Nephron (organoid): ENCODE results near the gene ROBO3.

ENCODE experiments used
- H3K27ac Mint-ChIP-seq, 3 experiments: 2 replicates each; pipeline ENCODE4 v1.8.0; 2020; ENCODE audit warnings: mixed read lengths in 3 of 3, mild to moderate bottlenecking in 2 of 3, moderate library complexity in 1 of 3
- H3K27me3 Mint-ChIP-seq: 2 replicates; pipeline ENCODE4 v1.8.0; 2021; ENCODE audit warnings: low read depth, mild to moderate bottlenecking, moderate library complexity, mixed read lengths
- H3K36me3 Mint-ChIP-seq: 2 replicates; pipeline ENCODE4 v1.8.0; 2020; ENCODE audit warnings: low read depth, mixed read lengths
- H3K4me1 Mint-ChIP-seq: 2 replicates; pipeline ENCODE4 v1.8.0; 2020; ENCODE audit warnings: mixed read lengths
- H3K4me3 Mint-ChIP-seq, 3 experiments: 2 replicates each; pipeline ENCODE4 v1.8.0; 2020; ENCODE audit warnings: mild to moderate bottlenecking in 3 of 3, mixed read lengths in 3 of 3, moderate library complexity in 2 of 3
- H3K9me3 Mint-ChIP-seq: 2 replicates; pipeline ENCODE4 v1.8.0; 2020; ENCODE audit warnings: mixed read lengths
- TF ChIP-seq, protein P1 (sequence below), 3 experiments: fragments of 200-600 bp; sonication (generic); IDR thresholded peaks; one replicate each; pipeline ENCODE4 v1.5.0; 2021; ENCODE audit warnings: antibody characterized with exemption in 3 of 3; ENCODE audit not compliant: unreplicated experiment in 3 of 3

The ROBO3 gene

DNA sequence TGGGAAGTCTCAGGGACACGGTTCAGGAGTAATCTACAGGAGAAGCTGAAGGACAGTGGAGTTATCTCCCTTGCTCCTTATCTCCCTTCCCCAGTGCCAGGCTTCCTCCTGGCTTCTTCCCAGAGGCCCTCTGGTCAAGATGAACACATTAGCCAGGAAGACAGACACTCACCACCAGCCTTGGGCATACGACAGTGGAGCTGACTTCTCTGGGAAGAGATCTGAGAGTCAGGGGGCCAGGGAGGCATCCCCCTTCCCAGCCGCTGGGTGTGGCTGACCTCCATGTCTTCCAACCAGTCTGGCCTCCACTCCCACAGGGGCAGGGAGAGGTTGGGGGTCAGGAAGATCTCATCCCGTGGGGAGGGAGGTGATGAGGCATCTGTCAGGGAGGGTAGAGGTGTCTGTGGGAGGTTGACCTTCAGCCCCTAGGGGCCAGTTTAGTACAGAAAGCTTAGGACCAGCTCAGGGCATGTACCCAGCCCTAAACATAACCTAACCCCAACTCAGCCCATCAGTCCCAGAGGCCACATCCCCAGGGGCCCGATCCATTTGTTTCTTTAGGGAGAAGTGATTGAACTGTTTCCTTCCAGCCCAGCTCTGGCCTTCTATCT, 19.7 kb downstream of the ROBO3 start:
- Mint-ChIP-seq H3K27ac (no peak overlapping the region), H3K27me3 (peaks cover 10% of the 10 kb centered on the region), H3K4me3 (no peak overlapping the region), H3K4me1 (peaks cover 49% of the 10 kb centered on the region), H3K9me3 (no peaks in the 10 kb centered on the region), H3K36me3 (no peaks in the 10 kb centered on the region)
- TF ChIP-seq, protein P1, sequence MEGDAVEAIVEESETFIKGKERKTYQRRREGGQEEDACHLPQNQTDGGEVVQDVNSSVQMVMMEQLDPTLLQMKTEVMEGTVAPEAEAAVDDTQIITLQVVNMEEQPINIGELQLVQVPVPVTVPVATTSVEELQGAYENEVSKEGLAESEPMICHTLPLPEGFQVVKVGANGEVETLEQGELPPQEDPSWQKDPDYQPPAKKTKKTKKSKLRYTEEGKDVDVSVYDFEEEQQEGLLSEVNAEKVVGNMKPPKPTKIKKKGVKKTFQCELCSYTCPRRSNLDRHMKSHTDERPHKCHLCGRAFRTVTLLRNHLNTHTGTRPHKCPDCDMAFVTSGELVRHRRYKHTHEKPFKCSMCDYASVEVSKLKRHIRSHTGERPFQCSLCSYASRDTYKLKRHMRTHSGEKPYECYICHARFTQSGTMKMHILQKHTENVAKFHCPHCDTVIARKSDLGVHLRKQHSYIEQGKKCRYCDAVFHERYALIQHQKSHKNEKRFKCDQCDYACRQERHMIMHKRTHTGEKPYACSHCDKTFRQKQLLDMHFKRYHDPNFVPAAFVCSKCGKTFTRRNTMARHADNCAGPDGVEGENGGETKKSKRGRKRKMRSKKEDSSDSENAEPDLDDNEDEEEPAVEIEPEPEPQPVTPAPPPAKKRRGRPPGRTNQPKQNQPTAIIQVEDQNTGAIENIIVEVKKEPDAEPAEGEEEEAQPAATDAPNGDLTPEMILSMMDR (IDR thresholded peaks at IDR 0.05; ENCODE audit: unreplicated experiment in 3 of 3), result no peak

DNA sequence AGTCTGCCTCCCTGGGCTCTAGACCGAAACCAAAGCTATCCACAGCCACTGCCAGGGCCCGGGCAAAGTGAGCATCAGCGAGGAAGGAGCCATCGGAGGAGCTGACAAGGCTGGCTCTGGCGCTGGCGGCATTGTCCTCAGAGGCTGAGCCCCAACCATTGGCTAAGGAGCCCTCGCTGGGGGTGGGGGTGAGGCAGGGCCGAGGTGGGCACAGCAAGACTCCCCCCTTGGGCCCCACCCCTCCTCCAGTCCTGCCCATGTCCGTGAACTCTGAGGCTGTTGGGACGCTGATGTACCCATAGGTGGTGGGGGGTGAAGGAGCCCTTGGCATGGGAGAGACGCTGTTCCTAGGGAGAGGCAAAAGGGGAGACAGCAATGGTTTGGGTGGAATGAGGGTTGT, 21.2 kb downstream of the ROBO3 start:
- H3K27ac Mint-ChIP-seq, result peak overlapping the region in 2 of 3 experiments; percentile 8 to 75
- H3K4me1 Mint-ChIP-seq, result peaks cover 60% of the 10 kb centered on the region
- TF ChIP-seq, protein P1 (IDR thresholded peaks at IDR 0.05; ENCODE audit: unreplicated experiment in 3 of 3), result no peak
- H3K36me3 Mint-ChIP-seq, result no peaks in the 10 kb centered on the region
- peaks cover 6% of the 10 kb centered on the region for H3K27me3 Mint-ChIP-seq
- H3K4me3 Mint-ChIP-seq, result no peak overlapping the region
- H3K9me3 Mint-ChIP-seq, result no peaks in the 10 kb centered on the region

DNA sequence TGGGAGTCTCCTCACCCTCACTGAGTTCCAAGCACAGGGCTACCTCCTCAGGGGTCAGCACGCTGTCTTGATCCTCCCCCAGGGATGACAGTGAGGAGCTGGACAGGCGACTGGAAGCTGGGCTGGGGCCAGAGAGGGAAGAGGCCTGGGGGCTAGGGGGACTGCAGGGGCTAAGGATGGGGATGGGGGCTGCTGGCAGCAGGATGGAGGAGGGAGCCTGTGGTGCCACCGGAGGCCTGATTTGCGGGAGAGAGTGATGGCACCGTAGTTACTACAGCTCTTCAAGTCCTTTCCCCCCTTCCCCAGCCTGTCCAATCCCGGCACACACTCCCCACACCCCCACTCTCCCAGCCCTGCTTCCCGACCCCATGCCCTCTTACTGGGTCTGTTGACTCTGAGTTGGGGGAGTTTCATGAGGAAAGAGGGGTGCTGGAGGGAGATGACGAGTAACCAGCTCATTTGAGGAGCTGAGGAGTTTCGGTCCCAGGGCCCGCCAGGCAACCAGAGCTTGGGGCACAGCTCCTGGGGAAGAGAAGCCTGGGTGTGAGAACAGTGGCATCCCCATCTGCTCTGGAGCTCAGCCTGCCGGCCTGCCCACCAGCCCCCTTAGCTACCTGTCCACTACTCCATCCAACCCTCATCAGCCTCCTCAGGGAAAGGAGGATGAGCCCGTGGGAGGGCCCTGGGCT, 21.9 kb downstream of the ROBO3 start:
- H3K9me3 Mint-ChIP-seq, result no peaks in the 10 kb centered on the region
- TF ChIP-seq, protein P1 (IDR thresholded peaks at IDR 0.05; ENCODE audit: unreplicated experiment in 3 of 3), result no peak

DNA sequence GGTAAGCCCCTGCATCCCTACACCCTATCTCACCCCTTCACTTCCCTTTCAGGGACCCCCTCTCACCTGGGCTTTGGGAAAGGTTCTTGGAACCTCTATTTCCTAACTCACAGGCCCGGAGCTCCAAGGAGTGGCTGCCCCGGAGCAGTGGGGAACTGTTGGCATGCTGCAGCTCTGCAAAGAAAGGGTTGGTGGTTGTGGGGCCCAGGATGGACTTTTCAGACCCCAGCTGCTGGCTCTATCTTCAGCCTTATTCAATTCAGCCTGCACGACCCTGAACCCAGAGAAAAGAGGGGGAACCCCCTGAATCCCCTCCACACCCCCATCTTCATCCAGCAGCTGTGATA, 22.4 kb downstream of the ROBO3 start:
- Mint-ChIP-seq H3K27me3 (peaks cover 7% of the 10 kb centered on the region), H3K27ac (peak overlapping the region in 2 of 3 experiments; percentile 71 to 75), H3K4me3 (no peak overlapping the region), H3K9me3 (no peaks in the 10 kb centered on the region), H3K4me1 (peaks cover 61% of the 10 kb centered on the region), H3K36me3 (no peaks in the 10 kb centered on the region)
- TF ChIP-seq, protein P1 (IDR thresholded peaks at IDR 0.05; ENCODE audit: unreplicated experiment in 3 of 3), result no peak

More for the DNA sequence above, 21.9 kb downstream of the ROBO3 start:
- Mint-ChIP-seq H3K27ac (no peak overlapping the region), H3K4me1 (peaks cover 61% of the 10 kb centered on the region), H3K27me3 (peaks cover 6% of the 10 kb centered on the region), H3K36me3 (no peaks in the 10 kb centered on the region), H3K4me3 (no peak overlapping the region)

DNA sequence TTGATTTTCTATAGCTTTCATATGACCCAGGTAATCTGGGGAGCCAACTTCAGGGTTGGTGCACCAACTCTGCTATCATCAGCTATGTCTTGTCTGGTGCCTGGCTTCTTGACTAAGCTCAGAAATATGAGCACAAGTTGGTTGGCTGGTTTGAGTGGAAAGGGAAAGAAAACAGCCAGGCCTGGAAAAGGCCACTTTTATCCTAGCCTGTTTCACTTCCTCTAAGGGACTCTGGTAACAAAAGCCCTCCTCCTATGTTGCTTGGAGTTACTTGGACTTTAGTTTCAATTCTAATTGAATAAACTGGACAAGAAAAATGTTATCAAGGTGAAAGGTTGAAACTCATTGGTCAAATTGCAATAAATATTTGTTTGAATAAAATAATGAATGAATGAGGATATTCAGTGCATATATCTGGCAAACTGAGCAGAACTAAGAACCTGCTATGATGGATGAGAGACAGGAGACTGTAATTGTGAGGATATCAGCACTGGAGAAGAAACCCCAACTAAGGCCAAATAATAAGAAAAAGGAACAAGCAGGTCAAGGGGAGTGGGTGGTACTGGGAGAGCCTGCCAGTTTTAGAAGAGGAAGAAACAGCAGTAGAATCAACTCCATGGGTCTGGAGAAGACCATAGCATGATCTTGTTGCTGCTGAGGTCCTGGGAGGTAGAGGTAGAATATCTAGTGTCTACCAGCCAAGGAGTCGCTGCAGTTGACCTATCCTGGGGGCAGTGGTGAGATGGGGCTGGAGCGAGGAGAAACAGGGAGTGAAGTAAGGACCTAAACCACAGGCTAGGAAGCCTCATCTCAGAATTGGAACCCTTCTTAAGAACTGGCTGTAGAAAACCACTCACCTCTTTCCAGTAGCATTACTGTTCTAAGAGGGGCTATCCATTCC, 24.2 kb downstream of the ROBO3 start:
- Mint-ChIP-seq H3K27me3 (peaks cover 10% of the 10 kb centered on the region), H3K4me3 (peak overlapping the region in 1 of 3 experiments; percentile 11), H3K36me3 (no peaks in the 10 kb centered on the region), H3K4me1 (peaks cover 59% of the 10 kb centered on the region), H3K27ac (peak overlapping the region in 2 of 3 experiments; percentile 29 to 70), H3K9me3 (no peaks in the 10 kb centered on the region)
- TF ChIP-seq, protein P1 (IDR thresholded peaks at IDR 0.05; ENCODE audit: unreplicated experiment in 3 of 3), result no peak
